ENCODE results near the gene ABLIM1. TPM values are rescaled to one million over a fixed set of nuclear protein-coding genes. Genes with fewer than 3 reads are reported as not detected.

Gene ABLIM1
- total RNA-seq, 2 donors from 2014 or later: 58.7 to 154 TPM

GRCh38 chr10:114629824-114630730 lies 28.0 kb downstream of the ABLIM1 start:
- Mint-ChIP-seq H3K9me3 (no peaks in the 10 kb centered on the region), H3K4me3 (peak overlapping the region; percentile 13), H3K4me1 (peaks cover 15% of the 10 kb centered on the region), H3K27me3 (peaks cover 45% of the 10 kb centered on the region), H3K36me3 (ENCODE audit: low read depth) (no peaks in the 10 kb centered on the region), H3K27ac (no peak overlapping the region)
- ATAC-seq (replicated peaks): no peak

- H3K36me3 Mint-ChIP-seq (ENCODE audit: low read depth): no peaks in the 10 kb centered on the region
- ATAC-seq (replicated peaks): no peak
- no peak overlapping the region for H3K27ac Mint-ChIP-seq
- peaks cover 16% of the 10 kb centered on the region for H3K4me1 Mint-ChIP-seq
- peaks cover 44% of the 10 kb centered on the region for H3K27me3 Mint-ChIP-seq
- H3K9me3 Mint-ChIP-seq: no peaks in the 10 kb centered on the region
- peak overlapping the region; percentile 13 for H3K4me3 Mint-ChIP-seq
Observed at GRCh38 chr10:114629083-114629823, 28.8 kb downstream of the ABLIM1 start.

GRCh38 chr10:114628106-114628505 lies 30.0 kb downstream of the ABLIM1 start:
- H3K36me3 Mint-ChIP-seq (ENCODE audit: low read depth): no peaks in the 10 kb centered on the region
- H3K4me3 Mint-ChIP-seq: no peak overlapping the region
- ATAC-seq (replicated peaks): no peak
- H3K27me3 Mint-ChIP-seq: peaks cover 36% of the 10 kb centered on the region
- H3K27ac Mint-ChIP-seq: no peak overlapping the region
- H3K4me1 Mint-ChIP-seq: peaks cover 21% of the 10 kb centered on the region
- H3K9me3 Mint-ChIP-seq: no peaks in the 10 kb centered on the region

GRCh38 chr10:114626841-114627240 lies 31.2 kb downstream of the ABLIM1 start:
- H3K4me3 Mint-ChIP-seq: no peak overlapping the region
- ATAC-seq (replicated peaks): no peak
- no peak overlapping the region for H3K27ac Mint-ChIP-seq
- H3K36me3 Mint-ChIP-seq (ENCODE audit: low read depth): no peaks in the 10 kb centered on the region
- peaks cover 27% of the 10 kb centered on the region for H3K27me3 Mint-ChIP-seq
- H3K9me3 Mint-ChIP-seq: no peaks in the 10 kb centered on the region
- peaks cover 16% of the 10 kb centered on the region for H3K4me1 Mint-ChIP-seq

GRCh38 chr10:114624951-114625780 lies 32.9 kb downstream of the ABLIM1 start:
- ATAC-seq (replicated peaks): peak; percentile 67
- Mint-ChIP-seq H3K4me1 (peaks cover 10% of the 10 kb centered on the region), H3K27ac (no peak overlapping the region), H3K9me3 (no peaks in the 10 kb centered on the region), H3K36me3 (ENCODE audit: low read depth) (no peaks in the 10 kb centered on the region), H3K27me3 (peaks cover 13% of the 10 kb centered on the region), H3K4me3 (no peak overlapping the region)

- ATAC-seq (replicated peaks): no peak
- Mint-ChIP-seq H3K36me3 (ENCODE audit: low read depth) (no peaks in the 10 kb centered on the region), H3K27me3 (peaks cover 6% of the 10 kb centered on the region), H3K4me3 (no peak overlapping the region), H3K9me3 (no peaks in the 10 kb centered on the region), H3K4me1 (peaks cover 10% of the 10 kb centered on the region), H3K27ac (no peak overlapping the region)
Observed at GRCh38 chr10:114624422-114624821, 33.7 kb downstream of the ABLIM1 start.

GRCh38 chr10:114623661-114624294 lies 34.3 kb downstream of the ABLIM1 start:
- H3K27me3 Mint-ChIP-seq: peaks cover under 1% of the 10 kb centered on the region
- no peaks in the 10 kb centered on the region for H3K36me3 Mint-ChIP-seq (ENCODE audit: low read depth)
- peaks cover 10% of the 10 kb centered on the region for H3K4me1 Mint-ChIP-seq
- no peak overlapping the region for H3K4me3 Mint-ChIP-seq
- no peaks in the 10 kb centered on the region for H3K9me3 Mint-ChIP-seq
- H3K27ac Mint-ChIP-seq: no peak overlapping the region
- peak; percentile 59 for ATAC-seq (replicated peaks)

- Mint-ChIP-seq H3K27ac (no peak overlapping the region), H3K27me3 (no peaks in the 10 kb centered on the region), H3K4me1 (peaks cover 10% of the 10 kb centered on the region), H3K9me3 (no peaks in the 10 kb centered on the region), H3K4me3 (no peak overlapping the region), H3K36me3 (ENCODE audit: low read depth) (no peaks in the 10 kb centered on the region)
- no peak for ATAC-seq (replicated peaks)
Observed at GRCh38 chr10:114623155-114623554, 34.9 kb downstream of the ABLIM1 start.

- Mint-ChIP-seq H3K4me3 (no peak overlapping the region), H3K27me3 (no peaks in the 10 kb centered on the region), H3K27ac (no peak overlapping the region), H3K4me1 (peaks cover 8% of the 10 kb centered on the region), H3K9me3 (peaks cover 4% of the 10 kb centered on the region), H3K36me3 (ENCODE audit: low read depth) (no peaks in the 10 kb centered on the region)
- no peak for ATAC-seq (replicated peaks)
Observed at GRCh38 chr10:114618722-114619121, 39.4 kb downstream of the ABLIM1 start.

GRCh38 chr10:114616516-114616915 lies 41.6 kb downstream of the ABLIM1 start:
- H3K4me1 Mint-ChIP-seq: peaks cover 7% of the 10 kb centered on the region
- ATAC-seq (replicated peaks): no peak
- peaks cover 4% of the 10 kb centered on the region for H3K9me3 Mint-ChIP-seq

GRCh38 chr10:114616103-114616502 lies 42.0 kb downstream of the ABLIM1 start:
- H3K4me1 Mint-ChIP-seq: peaks cover 7% of the 10 kb centered on the region
- H3K27me3 Mint-ChIP-seq: no peaks in the 10 kb centered on the region
- no peak overlapping the region for H3K27ac Mint-ChIP-seq
- H3K9me3 Mint-ChIP-seq: peaks cover 4% of the 10 kb centered on the region
- H3K36me3 Mint-ChIP-seq (ENCODE audit: low read depth): no peaks in the 10 kb centered on the region
- no peak overlapping the region for H3K4me3 Mint-ChIP-seq
- ATAC-seq (replicated peaks): no peak

More at GRCh38 chr10:114616516-114616915, 41.6 kb downstream of the ABLIM1 start:
- Mint-ChIP-seq H3K4me3 (no peak overlapping the region), H3K27me3 (no peaks in the 10 kb centered on the region), H3K36me3 (ENCODE audit: low read depth) (no peaks in the 10 kb centered on the region), H3K27ac (no peak overlapping the region)

GRCh38 chr10:114615600-114616007 lies 42.5 kb downstream of the ABLIM1 start:
- Mint-ChIP-seq H3K27me3 (no peaks in the 10 kb centered on the region), H3K27ac (peak overlapping the region; percentile 60)

GRCh38 chr10:114613237-114613979 lies 44.7 kb downstream of the ABLIM1 start:
- ATAC-seq (replicated peaks): no peak
- H3K27ac Mint-ChIP-seq: no peak overlapping the region
- H3K36me3 Mint-ChIP-seq (ENCODE audit: low read depth): no peaks in the 10 kb centered on the region
- no peaks in the 10 kb centered on the region for H3K27me3 Mint-ChIP-seq
- H3K4me3 Mint-ChIP-seq: no peak overlapping the region
- H3K9me3 Mint-ChIP-seq: peaks cover 4% of the 10 kb centered on the region
- peaks cover 7% of the 10 kb centered on the region for H3K4me1 Mint-ChIP-seq

More at GRCh38 chr10:114615600-114616007, 42.5 kb downstream of the ABLIM1 start:
- Mint-ChIP-seq H3K4me1 (peaks cover 7% of the 10 kb centered on the region), H3K36me3 (ENCODE audit: low read depth) (no peaks in the 10 kb centered on the region), H3K9me3 (peaks cover 4% of the 10 kb centered on the region), H3K4me3 (peak overlapping the region; percentile 30)
- ATAC-seq (replicated peaks): peak; percentile 92
